ENCODE measurements around the gene TNIK.

TNIK gene

DNA sequence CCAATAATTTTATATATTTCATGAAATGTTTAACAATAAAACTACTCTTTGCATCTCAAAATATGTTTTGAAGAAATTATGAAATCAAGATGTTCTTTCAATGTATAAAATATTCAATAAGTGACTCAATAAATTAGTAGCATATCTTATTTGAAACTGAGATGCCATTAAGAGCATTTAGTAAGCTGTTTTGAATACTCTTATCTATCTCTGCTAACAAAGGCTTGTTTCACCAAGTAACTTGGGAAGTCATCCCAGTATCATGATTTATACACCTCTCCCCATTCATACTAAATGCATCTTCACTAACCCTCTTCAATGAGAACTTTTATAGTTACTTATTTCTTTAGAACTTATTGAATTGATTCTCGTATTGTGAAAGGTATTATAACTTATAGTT, 43.1 kb downstream of the TNIK start:
- DNase-seq (ENCODE audit: low read depth) = no peak

- no peak for DNase-seq (ENCODE audit: low read depth)
Measured at GRCh38 chr3:171416666-171417065, 43.5 kb downstream of the TNIK start.

DNA sequence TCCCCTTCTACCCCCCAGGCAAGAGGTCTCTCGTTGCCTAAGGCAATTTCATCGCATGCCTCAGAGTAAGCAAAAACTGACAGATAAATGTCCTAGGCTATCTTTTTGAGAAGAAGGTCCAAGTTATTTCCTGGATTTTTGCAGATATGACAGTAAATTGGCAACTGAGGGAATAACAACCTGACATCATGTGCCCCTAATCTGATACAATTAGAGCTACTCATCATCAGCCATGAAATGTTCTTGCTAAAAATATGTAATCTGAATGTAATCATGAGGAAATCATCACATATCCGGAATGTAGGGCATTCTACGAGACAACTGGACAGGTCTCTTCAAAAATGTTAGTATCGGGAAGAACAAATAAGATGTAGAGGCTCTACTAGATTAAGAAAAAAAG, 44.1 kb downstream of the TNIK start:
- no peak for DNase-seq (ENCODE audit: low read depth)

DNA sequence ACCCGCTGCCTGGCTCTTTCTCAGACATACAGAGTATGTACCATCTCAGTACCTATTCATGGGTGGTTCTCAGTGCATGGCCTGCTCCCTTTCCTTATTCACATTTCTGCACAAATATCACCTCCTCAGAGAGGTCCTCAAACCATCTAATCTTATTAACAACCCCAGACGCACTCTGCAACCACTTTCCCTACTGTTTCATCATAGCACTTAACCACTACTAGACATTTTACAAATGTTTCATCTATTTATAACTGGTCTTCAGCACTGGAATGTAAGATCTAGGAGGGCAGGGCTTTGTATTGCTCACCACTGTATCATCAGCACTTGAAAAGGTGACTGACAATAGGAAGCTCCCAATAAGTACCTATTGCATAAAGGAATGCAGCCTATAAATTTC, 45.1 kb downstream of the TNIK start:
- DNase-seq (ENCODE audit: low read depth) = no peak

DNA sequence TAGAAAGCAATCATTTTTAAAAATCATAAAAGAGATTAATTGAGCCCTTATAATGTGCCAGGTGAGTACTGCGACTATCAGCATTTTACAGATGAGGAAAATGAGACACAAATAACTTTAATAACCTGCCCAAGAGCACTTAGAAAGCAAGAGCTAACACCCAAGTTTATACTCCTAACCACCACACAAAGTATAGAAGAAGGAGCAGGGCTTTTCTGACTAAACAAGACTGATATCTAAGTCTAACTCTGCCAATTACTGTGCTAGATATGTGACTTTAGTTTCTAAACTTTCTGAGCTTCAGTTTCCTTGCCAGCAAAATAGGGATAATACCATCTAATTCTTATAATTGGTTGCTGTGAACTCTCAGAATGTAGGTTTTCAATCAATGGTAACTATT, 47.7 kb downstream of the TNIK start:
- no peak for DNase-seq (ENCODE audit: low read depth)

- no peak for DNase-seq (ENCODE audit: low read depth)
Measured at GRCh38 chr3:171412054-171412453, 48.2 kb downstream of the TNIK start.

DNA sequence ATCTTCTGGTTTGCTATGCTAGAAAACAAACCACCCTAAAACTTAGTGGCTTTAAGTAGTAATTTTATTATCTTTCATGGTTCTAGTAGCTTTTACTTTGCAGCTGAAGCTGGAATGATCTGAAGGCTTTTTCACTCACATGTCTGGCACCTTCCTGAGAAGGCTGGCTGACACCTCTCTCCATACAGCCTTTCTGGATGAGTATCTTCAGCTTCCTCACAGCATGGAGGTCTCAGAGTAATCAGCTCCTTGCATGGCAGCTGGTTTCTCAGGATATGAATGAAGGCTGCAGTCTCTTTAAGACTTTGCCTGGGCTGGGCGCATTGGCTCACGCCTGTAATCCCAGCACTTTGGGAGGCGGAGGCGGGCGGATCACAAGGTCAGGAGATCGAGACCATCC, 50.0 kb downstream of the TNIK start:
- DNase-seq (ENCODE audit: low read depth) = no peak

GRCh38 chr3:171407759-171408158, 52.4 kb downstream of the TNIK start:
- no peak for DNase-seq (ENCODE audit: low read depth)

DNA sequence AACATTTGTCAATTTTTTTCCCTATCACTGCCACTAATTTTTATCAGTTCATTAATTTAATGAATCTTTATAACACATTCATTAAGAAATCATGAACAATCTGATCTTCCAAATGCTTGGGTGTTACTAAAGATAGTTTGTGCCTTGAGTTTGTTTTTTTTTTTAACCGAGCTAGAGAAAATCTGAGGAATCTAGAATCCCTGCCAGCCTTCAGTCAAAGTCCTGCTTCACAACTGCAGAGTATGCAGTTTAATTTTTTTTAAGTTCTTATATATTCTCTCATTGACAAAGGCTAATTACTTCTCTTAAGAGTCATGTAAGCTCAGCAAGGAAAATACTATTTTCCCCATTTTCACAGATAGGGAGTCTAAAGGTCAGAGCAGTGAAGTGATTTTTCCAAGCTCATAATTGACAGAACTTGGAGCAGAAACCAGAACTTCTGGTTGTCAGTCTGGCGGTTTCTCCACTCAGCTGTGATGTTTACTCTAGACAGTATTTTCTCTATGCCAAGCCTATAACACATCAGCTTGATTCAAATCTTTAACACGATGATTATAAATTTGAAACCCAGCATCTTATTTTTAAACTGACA, 55.7 kb downstream of the TNIK start:
- no peak for DNase-seq (ENCODE audit: low read depth)

- no peak for DNase-seq (ENCODE audit: low read depth)
Measured at GRCh38 chr3:171402281-171402680, 57.9 kb downstream of the TNIK start.

DNA sequence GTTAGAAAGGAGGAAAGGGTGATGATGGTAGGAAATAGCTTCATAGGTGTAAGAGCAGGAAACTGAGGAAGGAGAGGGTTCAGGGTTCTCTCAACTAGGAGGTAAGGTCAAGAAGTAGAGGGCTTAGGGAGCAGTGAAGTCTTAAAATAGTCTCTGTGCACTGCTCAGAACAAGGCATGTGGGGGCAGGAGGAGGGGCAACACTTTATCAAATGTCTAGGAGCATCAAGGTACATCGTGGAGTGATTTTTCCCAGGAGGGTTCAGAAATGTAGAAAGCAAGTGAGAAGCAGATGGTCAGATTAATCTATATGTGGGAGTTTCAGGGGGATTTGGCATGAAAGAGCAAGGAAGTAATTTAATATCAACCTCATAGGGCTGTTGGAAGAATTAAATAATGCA, 58.8 kb downstream of the TNIK start:
- no peak for DNase-seq (ENCODE audit: low read depth)

DNA sequence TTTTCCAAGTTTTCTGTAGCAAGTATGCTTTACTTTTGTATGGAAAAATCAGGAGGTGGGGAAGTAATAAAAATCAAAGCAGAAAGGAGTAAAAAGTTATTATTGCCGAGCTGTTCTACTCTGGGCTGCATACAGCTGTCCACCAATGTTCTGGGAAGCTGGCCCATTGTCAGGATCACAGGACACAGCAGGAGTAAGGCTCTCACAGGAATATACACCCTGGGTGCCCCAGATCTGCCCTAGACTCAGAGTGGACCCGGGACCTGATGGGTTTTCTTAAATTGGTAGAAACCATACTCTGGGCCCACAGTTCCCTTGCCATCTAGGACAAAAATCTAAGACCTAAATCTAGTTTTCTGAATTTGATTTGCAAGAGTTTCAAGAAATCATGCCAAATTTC, 60.4 kb downstream of the TNIK start:
- DNase-seq (ENCODE audit: low read depth) = no peak

GRCh38 chr3:171398343-171398742, 61.9 kb downstream of the TNIK start:
- no peak for DNase-seq (ENCODE audit: low read depth)

DNA sequence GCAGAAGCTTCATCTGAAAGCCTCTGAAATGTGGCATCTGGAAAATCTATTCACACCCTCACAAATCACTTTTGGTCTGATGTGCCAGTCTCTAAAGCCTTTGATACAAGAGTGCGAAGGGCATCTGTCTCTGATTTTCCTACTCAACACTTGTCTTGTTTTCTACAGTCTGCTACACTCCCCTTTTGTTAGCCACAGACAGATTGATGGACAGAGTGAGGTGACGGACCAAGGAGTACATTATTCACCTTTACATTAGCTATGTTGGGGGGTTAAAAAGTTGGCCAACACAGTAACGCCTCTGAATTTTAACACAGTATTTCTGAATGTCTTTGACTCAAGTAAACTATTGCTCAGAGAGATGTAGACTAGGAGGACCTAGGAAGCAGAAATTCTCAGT, 63.1 kb downstream of the TNIK start:
- DNase-seq (ENCODE audit: low read depth) = no peak

- DNase-seq (ENCODE audit: low read depth) = no peak
Measured at GRCh38 chr3:171396048-171396447, 64.2 kb downstream of the TNIK start.

DNA sequence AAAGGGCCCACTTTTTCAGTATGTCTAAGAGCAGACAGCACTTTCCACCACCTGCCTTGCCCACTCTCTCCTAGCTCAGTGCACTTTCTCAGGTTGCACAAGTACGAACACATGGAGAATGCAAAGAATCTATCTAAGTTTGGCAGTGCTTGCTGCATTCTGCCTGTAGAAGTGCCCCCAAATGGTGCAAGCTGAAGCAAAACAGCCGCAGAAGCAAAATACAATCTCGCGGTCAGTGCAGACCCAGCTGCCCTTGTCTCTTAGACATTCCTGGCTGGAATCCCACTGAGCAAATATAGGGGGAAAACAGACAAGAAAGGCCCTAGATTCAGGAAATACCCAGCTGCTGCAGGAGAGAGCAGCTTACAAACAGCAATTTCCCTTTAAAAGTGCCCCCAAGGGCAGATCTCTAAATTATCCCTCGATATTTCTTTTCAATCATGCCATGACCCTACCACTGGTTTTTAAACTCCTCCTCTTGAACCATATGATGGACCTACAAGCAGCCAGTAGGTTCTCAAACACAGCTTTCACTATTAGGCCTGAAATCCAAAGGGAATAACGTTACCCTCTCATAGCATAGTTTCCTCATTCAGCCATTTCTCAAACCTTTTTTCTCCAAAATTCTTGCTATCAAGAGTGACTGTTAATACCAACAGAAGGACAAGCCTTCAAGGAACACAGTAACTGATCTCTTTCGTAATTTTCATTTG, 67.0 kb downstream of the TNIK start:
- DNase-seq (ENCODE audit: low read depth) = no peak

GRCh38 chr3:171391432-171391831, 68.8 kb downstream of the TNIK start:
- DNase-seq (ENCODE audit: low read depth) = no peak

GRCh38 chr3:171390051-171390941, 69.9 kb downstream of the TNIK start:
- DNase-seq (ENCODE audit: low read depth) = no peak

DNA sequence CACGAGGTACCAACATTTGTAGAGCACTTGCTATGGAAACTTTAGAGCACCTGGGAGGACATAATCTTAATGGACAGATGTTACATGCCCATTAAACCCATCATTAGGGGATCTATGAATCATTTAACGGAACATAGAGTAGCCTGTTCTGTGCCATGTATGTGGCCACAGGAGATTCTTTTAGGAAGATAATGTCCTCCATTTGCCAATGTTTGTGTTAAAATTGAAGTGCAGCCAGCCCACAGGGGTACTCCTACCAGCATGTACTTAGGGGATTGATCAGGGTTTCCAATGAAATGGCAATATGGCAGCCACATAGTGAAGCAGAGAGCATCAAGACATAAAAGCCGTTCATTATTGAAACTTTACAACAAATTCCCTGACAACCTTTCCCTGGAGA, 70.7 kb downstream of the TNIK start:
- no peak for DNase-seq (ENCODE audit: low read depth)

DNA sequence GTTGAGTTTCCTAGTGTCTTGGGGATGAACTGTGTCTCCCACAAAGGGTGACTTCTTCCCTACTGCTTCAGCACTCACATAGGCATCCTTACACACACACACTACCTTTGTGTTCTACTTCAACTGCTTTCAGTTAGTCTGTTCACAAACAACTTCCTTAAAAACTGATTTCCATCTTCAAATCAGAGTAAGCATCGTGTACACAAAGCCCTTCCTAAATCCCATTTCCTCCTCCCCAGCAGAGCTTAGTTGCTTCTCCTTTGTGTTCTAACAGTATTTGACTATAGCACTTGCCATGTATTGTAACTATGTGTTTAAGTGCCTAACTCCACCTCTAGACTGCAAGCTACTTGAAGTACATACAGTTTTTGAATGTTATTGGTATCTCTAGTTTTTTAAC, 71.7 kb downstream of the TNIK start:
- no peak for DNase-seq (ENCODE audit: low read depth)

DNA sequence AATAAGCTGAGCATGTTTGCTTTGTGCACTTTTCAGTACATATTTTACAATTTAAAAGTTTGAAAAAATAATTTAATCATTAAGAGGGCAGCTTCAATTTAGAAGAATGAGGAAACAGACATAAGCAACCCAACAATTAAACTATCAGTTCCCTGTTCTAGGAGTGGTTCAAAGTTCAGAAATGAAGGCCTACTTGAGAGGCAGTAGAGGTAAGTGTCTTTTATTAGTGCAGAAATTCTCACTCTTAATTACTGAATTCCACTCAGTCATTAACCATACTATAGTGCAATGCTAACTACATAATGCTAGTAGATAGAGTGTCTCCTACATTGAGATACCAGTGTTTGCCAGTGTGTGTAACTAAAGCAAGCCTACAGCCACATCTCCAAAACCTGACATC, 73.1 kb downstream of the TNIK start:
- DNase-seq (ENCODE audit: low read depth) = no peak

DNA sequence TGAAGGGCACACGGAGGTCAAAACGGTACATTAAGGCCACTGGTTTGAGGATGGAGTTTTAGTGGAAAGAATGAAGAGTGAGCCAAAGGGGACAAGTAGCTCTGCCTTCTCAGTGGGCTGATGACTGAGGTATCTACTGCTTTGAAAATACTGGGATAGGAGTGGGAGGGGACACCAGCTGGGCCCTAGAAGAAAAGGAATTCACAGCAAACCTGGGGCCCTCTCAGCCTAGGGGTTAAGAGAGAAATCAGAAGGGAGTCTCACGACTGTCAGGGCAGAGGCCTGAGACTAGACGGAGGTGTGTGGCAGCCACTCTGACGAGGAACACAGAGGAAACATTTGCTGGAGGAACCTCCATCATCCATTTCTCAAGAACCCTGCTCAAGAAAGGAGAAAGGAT, 75.1 kb downstream of the TNIK start:
- no peak for DNase-seq (ENCODE audit: low read depth)

Data from stimulated activated CD8-positive, alpha-beta memory T cell treated with anti-CD3 and anti-CD28 coated beads, Interleukin-15, amount 100 ng/mL, for 1 hour (primary cell).